Mesenchymal stem cell (in vitro differentiated cells and primary cell): ENCODE data around the gene PTPRN2.
"Not testable (repeated sequence)": the region's sequence is repeated elsewhere in the genome, so short reads cannot be mapped to it uniquely, and the experiment has no call there.

ENCODE experiments used
- DNase-seq: peaks from one replicate; pipeline ENCODE4 v3.0.0-alpha.2; 2013
- H2AFZ ChIP-seq: one replicate; pipeline ENCODE4 v1.6.1; 2013; ENCODE audit warnings: low read depth, mild to moderate bottlenecking, control low read depth, inconsistent platforms, low read length, moderate library complexity
- H2AK5ac ChIP-seq: 2 replicates; pipeline ENCODE4 v1.6.1; 2013; ENCODE audit warnings: low read length, moderate library complexity, mild to moderate bottlenecking, inconsistent platforms; ENCODE audit not compliant: severe bottlenecking
- H2BK120ac ChIP-seq: one replicate; pipeline ENCODE4 v1.6.1; 2013; ENCODE audit warnings: low read depth, mild to moderate bottlenecking, inconsistent platforms, low read length, moderate library complexity
- H2BK12ac ChIP-seq, 2 experiments: one replicate each; pipeline ENCODE4 v1.6.1; 2013; ENCODE audit warnings: inconsistent platforms in 2 of 2, low read length in 2 of 2, mild to moderate bottlenecking in 2 of 2, moderate library complexity in 2 of 2, control low read depth in 1 of 2
- H2BK15ac ChIP-seq: one replicate; pipeline ENCODE4 v1.6.1; 2013; ENCODE audit warnings: mild to moderate bottlenecking, low read depth, inconsistent platforms; ENCODE audit not compliant: poor library complexity, severe bottlenecking
- H2BK5ac ChIP-seq: 2 replicates; pipeline ENCODE4 v1.6.1; 2013; ENCODE audit warnings: low read depth, mild to moderate bottlenecking, low read length, control low read depth, inconsistent platforms; ENCODE audit not compliant: poor library complexity, severe bottlenecking
- H3K14ac ChIP-seq, 2 experiments: one replicate each; pipeline ENCODE4 v1.6.1; 2013; ENCODE audit warnings: inconsistent platforms in 2 of 2, low read length in 2 of 2, control low read depth in 1 of 2, mild to moderate bottlenecking in 1 of 2, moderate library complexity in 1 of 2
- H3K18ac ChIP-seq, 2 experiments: one replicate each; pipeline ENCODE4 v1.6.1; 2013; ENCODE audit warnings: inconsistent platforms in 2 of 2, low read length in 2 of 2, control low read depth in 1 of 2, low read depth in 1 of 2, mild to moderate bottlenecking in 1 of 2
- H3K23ac ChIP-seq, 2 experiments: one replicate each; pipeline ENCODE4 v1.6.1; 2013; ENCODE audit warnings: inconsistent platforms in 2 of 2, low read length in 2 of 2, mild to moderate bottlenecking in 2 of 2, moderate library complexity in 2 of 2, control low read depth in 1 of 2
- H3K27ac ChIP-seq: 2 replicates; pipeline ENCODE4 v1.5.1; 2013; ENCODE audit warnings: mild to moderate bottlenecking, moderate library complexity, low read length, control low read depth, inconsistent platforms; ENCODE audit not compliant: poor library complexity, severe bottlenecking
- H3K27me3 ChIP-seq, 2 experiments: 2 replicates each; pipeline versions ENCODE4 v1.6.1 to v1.7.0; 2013; ENCODE audit warnings: low read length in 2 of 2, mild to moderate bottlenecking in 2 of 2, moderate library complexity in 2 of 2, control low read depth in 1 of 2, inconsistent platforms in 1 of 2; ENCODE audit not compliant: control insufficient read depth in 1 of 2, insufficient read depth in 1 of 2
- H3K36me3 ChIP-seq, 2 experiments: 2 replicates each; pipeline versions ENCODE4 v1.6.1 to v1.7.0; 2013; ENCODE audit warnings: low read length in 2 of 2, control low read depth in 1 of 2, inconsistent platforms in 1 of 2, low read depth in 1 of 2, mild to moderate bottlenecking in 1 of 2; ENCODE audit not compliant: insufficient read depth in 2 of 2, control insufficient read depth in 1 of 2
- H3K4ac ChIP-seq, 2 experiments: one replicate each; pipeline ENCODE4 v1.6.1; 2013; ENCODE audit warnings: inconsistent platforms in 2 of 2, low read length in 2 of 2, mild to moderate bottlenecking in 2 of 2, moderate library complexity in 2 of 2, control low read depth in 1 of 2, low read depth in 1 of 2
- H3K4me1 ChIP-seq: 2 replicates; pipeline ENCODE4 v1.6.1; 2013; ENCODE audit warnings: low read depth, low read length, control low read depth; ENCODE audit not compliant: control insufficient read depth, insufficient read depth
- H3K4me2 ChIP-seq: 2 replicates; pipeline ENCODE4 v1.6.1; 2013; ENCODE audit warnings: low read length, mild to moderate bottlenecking, inconsistent platforms; ENCODE audit not compliant: poor library complexity, severe bottlenecking
- H3K4me3 ChIP-seq, 2 experiments: 2 replicates each; pipeline versions ENCODE4 v1.5.1 to v1.7.0; 2013; ENCODE audit warnings: low read length in 2 of 2, mild to moderate bottlenecking in 2 of 2, control low read depth in 1 of 2, low read depth in 1 of 2; ENCODE audit not compliant: insufficient read depth in 1 of 2
- H3K79me1 ChIP-seq: replicated peaks from 2 replicates; pipeline ENCODE4 v1.6.1; 2013; ENCODE audit warnings: mild to moderate bottlenecking, control low read depth, low read length, inconsistent platforms; ENCODE audit not compliant: poor library complexity, severe bottlenecking
- H3K9ac ChIP-seq: 2 replicates; pipeline ENCODE4 v1.7.0; 2013; ENCODE audit warnings: mild to moderate bottlenecking, low read length, moderate library complexity
- H3K9me3 ChIP-seq: 2 replicates; pipeline ENCODE4 v1.7.0; 2013; ENCODE audit warnings: mild to moderate bottlenecking, low read length; ENCODE audit not compliant: control insufficient read depth
- H4K8ac ChIP-seq: one replicate; pipeline ENCODE4 v1.6.1; 2013; ENCODE audit warnings: inconsistent platforms, mild to moderate bottlenecking, low read length, moderate library complexity
- H4K91ac ChIP-seq: one replicate; pipeline ENCODE4 v1.6.1; 2013; ENCODE audit warnings: mild to moderate bottlenecking, low read length, inconsistent platforms
- WGBS: methylation state at CpG from one replicate; pipeline ENCODE4 v1.1.7; 2013; ENCODE audit warnings: mixed read lengths; 5-methylcytosine and 5-hydroxymethylcytosine counted together

PTPRN2 gene

DNA sequence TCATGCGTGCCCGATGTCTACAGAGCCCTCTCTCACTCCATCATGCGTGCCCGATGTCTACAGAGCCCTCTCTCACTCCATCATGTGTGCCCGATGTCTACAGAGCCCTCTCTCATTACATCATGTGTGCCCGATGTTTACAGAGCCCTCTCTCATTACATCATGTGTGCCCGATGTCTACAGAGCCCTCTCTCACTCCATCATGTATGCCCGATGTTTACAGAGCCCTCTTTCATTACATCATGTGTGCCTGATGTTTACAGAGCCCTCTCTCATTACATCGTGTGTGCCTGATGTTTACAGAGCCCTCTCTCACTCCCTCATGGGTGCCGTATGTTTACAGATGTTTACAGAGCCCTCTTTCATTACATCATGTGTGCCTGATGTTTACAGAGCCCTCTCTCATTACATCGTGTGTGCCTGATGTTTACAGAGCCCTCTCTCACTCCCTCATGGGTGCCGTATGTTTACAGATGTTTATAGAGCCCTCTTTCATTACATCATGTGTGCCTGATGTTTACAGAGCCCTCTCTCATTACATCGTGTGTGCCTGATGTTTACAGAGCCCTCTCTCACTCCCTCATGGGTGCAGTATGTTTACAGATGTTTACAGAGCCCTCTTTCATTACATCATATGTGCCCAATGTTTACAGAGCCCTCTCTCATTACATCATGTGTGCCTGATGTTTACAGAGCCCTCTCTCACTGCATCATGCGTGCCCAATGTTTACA lies 739.7 kb downstream of the PTPRN2 start:
- not testable (repeated sequence) for H4K91ac ChIP-seq, H3K14ac ChIP-seq, H2BK12ac ChIP-seq, H3K36me3 ChIP-seq, H3K27ac ChIP-seq, H3K79me1 ChIP-seq, H3K4me3 ChIP-seq, H3K9me3 ChIP-seq, H2BK15ac ChIP-seq, H3K9ac ChIP-seq, H3K27me3 ChIP-seq, H3K4me2 ChIP-seq, H2AFZ ChIP-seq, DNase-seq, H3K4ac ChIP-seq, H4K8ac ChIP-seq, H3K18ac ChIP-seq, H3K23ac ChIP-seq, H2BK5ac ChIP-seq, H2BK120ac ChIP-seq, H3K4me1 ChIP-seq, H2AK5ac ChIP-seq
- WGBS = 66% methylated on average over 14 of the region's 14 CpGs

DNA sequence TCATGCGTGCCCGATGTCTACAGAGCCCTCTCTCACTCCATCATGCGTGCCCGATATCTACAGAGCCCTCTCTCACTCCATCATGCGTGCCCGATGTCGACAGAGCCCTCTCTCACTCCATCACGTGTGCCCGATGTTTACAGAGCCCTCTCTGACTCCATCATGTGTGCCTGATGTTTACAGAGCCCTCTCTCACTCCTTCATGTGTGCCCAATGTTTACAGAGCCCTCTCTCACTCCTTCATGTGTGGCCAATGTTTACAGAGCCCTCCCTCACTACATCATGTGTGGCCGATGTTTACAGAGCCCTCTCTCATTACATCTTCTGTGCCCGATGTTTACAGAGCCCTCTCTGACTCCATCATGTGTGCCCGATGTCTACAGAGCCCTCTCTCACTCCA lies 740.9 kb downstream of the PTPRN2 start:
- H4K8ac ChIP-seq, H3K4me2 ChIP-seq, H2AK5ac ChIP-seq, H2AFZ ChIP-seq, H3K4me1 ChIP-seq, H2BK15ac ChIP-seq, H3K27ac ChIP-seq, H3K4me3 ChIP-seq, H3K79me1 ChIP-seq, DNase-seq, H3K9ac ChIP-seq, H3K23ac ChIP-seq, H3K36me3 ChIP-seq, H2BK120ac ChIP-seq, H3K14ac ChIP-seq, H3K27me3 ChIP-seq, H3K4ac ChIP-seq, H2BK5ac ChIP-seq, H2BK12ac ChIP-seq, H3K18ac ChIP-seq, H4K91ac ChIP-seq, H3K9me3 ChIP-seq: not testable (repeated sequence)
- 81% methylated on average over 11 of the region's 12 CpGs for WGBS

DNA sequence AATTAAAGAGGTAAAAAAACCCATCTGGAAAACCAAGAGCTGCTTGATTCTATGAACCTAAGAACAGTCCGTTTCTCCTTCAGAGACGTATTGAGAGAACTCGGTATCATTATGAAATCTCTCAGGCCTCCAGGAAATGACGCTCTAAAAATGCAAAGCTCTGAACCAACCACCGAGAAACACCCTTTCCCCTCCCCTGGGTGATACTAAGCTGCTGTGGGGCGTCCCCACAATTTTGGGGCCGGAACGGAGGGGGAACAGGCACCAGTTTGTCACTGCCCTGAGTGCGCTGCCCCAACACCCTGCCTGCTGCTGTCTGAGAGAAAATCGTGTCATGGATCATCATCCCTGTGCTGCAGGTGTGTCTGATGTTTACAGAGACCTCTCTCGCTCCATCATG lies 741.4 kb downstream of the PTPRN2 start:
- Histone ChIP-seq H3K9ac (no peak overlapping the region), H3K27ac (no peak overlapping the region), H2BK12ac (no peak overlapping the region), H3K4ac (no peak overlapping the region), H3K36me3 (no peaks in the 10 kb centered on the region), H3K14ac (no peak overlapping the region), H4K91ac (no peak overlapping the region), H2BK5ac (no peak overlapping the region), H2BK120ac (no peak overlapping the region), H3K18ac (no peak overlapping the region), H2AK5ac (no peak overlapping the region), H3K79me1 (no peaks in the 10 kb centered on the region), H3K4me3 (no peak overlapping the region), H3K27me3 (no peaks in the 10 kb centered on the region), H3K4me1 (no peaks in the 10 kb centered on the region), H3K9me3 (peaks cover 2% of the 10 kb centered on the region), H2BK15ac (no peak overlapping the region), H3K23ac (no peak overlapping the region), H3K4me2 (no peak overlapping the region), H2AFZ (no peak overlapping the region), H4K8ac (no peak overlapping the region)
- 74% methylated on average over 11 of the region's 11 CpGs for WGBS
- no peak for DNase-seq

DNA sequence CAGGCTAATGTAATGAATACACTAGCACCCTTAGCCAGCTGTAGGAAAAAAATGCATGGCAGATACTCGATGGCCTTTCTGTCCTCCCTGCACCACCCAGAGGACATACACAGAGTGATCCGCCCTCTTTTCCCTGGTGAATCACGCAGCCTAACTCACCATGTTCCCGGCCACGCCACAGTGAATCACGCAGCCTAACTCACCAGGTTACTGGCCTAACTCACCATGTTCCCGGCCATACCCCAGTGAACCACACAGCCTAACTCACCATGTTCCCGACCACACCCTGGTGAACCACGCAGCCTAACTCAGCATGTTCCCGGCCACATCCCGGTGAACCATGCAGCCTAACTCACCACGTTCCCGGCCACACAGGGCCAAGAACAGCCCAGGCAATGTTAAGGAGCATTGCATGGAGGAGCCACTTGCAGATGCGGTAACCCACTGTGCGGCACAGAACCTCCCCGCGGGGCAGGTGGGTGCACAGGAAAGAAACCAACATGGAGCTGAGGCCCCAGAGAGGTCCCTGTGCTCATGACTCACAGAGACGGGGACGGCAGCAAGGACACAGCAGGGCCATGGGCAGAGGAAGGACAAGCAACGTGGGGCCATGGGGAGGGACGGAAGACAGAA lies 742.3 kb downstream of the PTPRN2 start:
- no peak overlapping the region for H2AFZ ChIP-seq
- no peak overlapping the region for H3K18ac ChIP-seq
- WGBS = 94% methylated on average over 19 of the region's 21 CpGs
- H3K9me3 ChIP-seq = peaks cover 2% of the 10 kb centered on the region
- no peak overlapping the region for H2BK12ac ChIP-seq
- no peak overlapping the region for H2BK15ac ChIP-seq
- H4K8ac ChIP-seq = no peak overlapping the region
- no peak overlapping the region for H3K9ac ChIP-seq
- H3K36me3 ChIP-seq = no peaks in the 10 kb centered on the region
- H3K14ac ChIP-seq = no peak overlapping the region
- no peak for DNase-seq
- H2BK120ac ChIP-seq = no peak overlapping the region
- H4K91ac ChIP-seq = no peak overlapping the region
- no peaks in the 10 kb centered on the region for H3K27me3 ChIP-seq
- no peak overlapping the region for H2BK5ac ChIP-seq
- H3K4ac ChIP-seq = no peak overlapping the region
- H3K27ac ChIP-seq = no peak overlapping the region
- no peak overlapping the region for H3K4me3 ChIP-seq
- no peaks in the 10 kb centered on the region for H3K79me1 ChIP-seq
- no peak overlapping the region for H3K4me2 ChIP-seq
- no peaks in the 10 kb centered on the region for H3K4me1 ChIP-seq
- no peak overlapping the region for H2AK5ac ChIP-seq
- no peak overlapping the region for H3K23ac ChIP-seq
